HEK293 (cell line): Measurements from ENCODE around the gene MPC2.
A peak's percentile ranks its signal among the peaks of the same experiment; 100 is the strongest.

ENCODE experiments used
- IKZF3 ChIP-seq: fragments of 450-650 bp; IDR thresholded peaks from 2 replicates; pipeline ENCODE4 v1.5.0; 2018; ENCODE audit warnings: missing biosample characterization, mild to moderate bottlenecking, missing genetic modification characterization, moderate library complexity
- INSM2 ChIP-seq: fragments of 450-650 bp; formaldehyde crosslinking; IDR thresholded peaks from 2 replicates; pipeline ENCODE4 v1.5.1; 2016; ENCODE audit warnings: missing biosample characterization, missing genetic modification characterization
- REPIN1 ChIP-seq: fragments of 450-650 bp; formaldehyde crosslinking; IDR thresholded peaks from 2 replicates; pipeline ENCODE4 v1.5.1; 2017; ENCODE audit warnings: missing biosample characterization, missing genetic modification characterization, low read depth
- YY1 ChIP-seq: fragments of 450-650 bp; formaldehyde crosslinking; IDR thresholded peaks from 2 replicates; pipeline ENCODE4 v1.5.1; 2018; ENCODE audit warnings: missing biosample characterization, missing genetic modification characterization
- ZBTB1 ChIP-seq: fragments of 450-650 bp; formaldehyde crosslinking; IDR thresholded peaks from 2 replicates; pipeline ENCODE4 v1.5.1; 2016; ENCODE audit warnings: missing biosample characterization, missing genetic modification characterization
- ZBTB20 ChIP-seq: fragments of 450-650 bp; formaldehyde crosslinking; IDR thresholded peaks from 2 replicates; pipeline ENCODE4 v1.5.1; 2016; ENCODE audit warnings: missing biosample characterization, missing genetic modification characterization
- ZNF112 ChIP-seq: fragments of 450-650 bp; formaldehyde crosslinking; IDR thresholded peaks from 2 replicates; pipeline ENCODE4 v1.5.0; 2017; ENCODE audit warnings: missing biosample characterization, missing genetic modification characterization
- ZNF202 ChIP-seq: fragments of 450-650 bp; formaldehyde crosslinking; IDR thresholded peaks from 2 replicates; pipeline ENCODE4 v1.5.1; 2016; ENCODE audit warnings: missing biosample characterization, missing genetic modification characterization, borderline replicate concordance
- ZNF274 ChIP-seq, 2 experiments: fragments of 200-500 bp in 1 of 2; fragments of 450-650 bp in 1 of 2; sonication (Bioruptor generic) in 1 of 2; formaldehyde crosslinking in 1 of 2; IDR thresholded peaks; 2 replicates each; pipeline versions ENCODE4 v1.5.1 to v1.6.1; 2014 to 2016; ENCODE audit warnings: borderline replicate concordance in 1 of 2, inconsistent platforms in 1 of 2, low read length in 1 of 2, missing biosample characterization in 1 of 2, missing genetic modification characterization in 1 of 2
- ZNF292 ChIP-seq: fragments of 450-650 bp; formaldehyde crosslinking; IDR thresholded peaks from 2 replicates; pipeline ENCODE4 v1.5.1; 2016; ENCODE audit warnings: low read depth, missing biosample characterization, missing genetic modification characterization, borderline replicate concordance
- ZNF366 ChIP-seq: fragments of 450-650 bp; formaldehyde crosslinking; conservative IDR thresholded peaks from 2 replicates; pipeline ENCODE4 v1.5.1; 2016; ENCODE audit warnings: missing biosample characterization, missing genetic modification characterization
- ZNF510 ChIP-seq: fragments of 450-650 bp; formaldehyde crosslinking; IDR thresholded peaks from 2 replicates; pipeline ENCODE4 v1.5.1; 2018; ENCODE audit warnings: mild to moderate bottlenecking, missing genetic modification characterization, missing biosample characterization; ENCODE audit not compliant: insufficient replicate concordance
- ZNF555 ChIP-seq: fragments of 450-650 bp; formaldehyde crosslinking; conservative IDR thresholded peaks from 2 replicates; pipeline ENCODE4 v1.5.1; 2017; ENCODE audit warnings: missing biosample characterization, mild to moderate bottlenecking, missing genetic modification characterization, inconsistent platforms
- ZNF561 ChIP-seq: fragments of 450-650 bp; IDR thresholded peaks from 2 replicates; pipeline ENCODE4 v1.5.1; 2018; ENCODE audit warnings: missing biosample characterization, missing genetic modification characterization, borderline replicate concordance
- ZNF596 ChIP-seq: fragments of 450-650 bp; IDR thresholded peaks from 2 replicates; pipeline ENCODE4 v1.5.0; 2018; ENCODE audit warnings: missing biosample characterization, mild to moderate bottlenecking, missing genetic modification characterization, moderate library complexity
- ZNF600 ChIP-seq: fragments of 450-650 bp; formaldehyde crosslinking; IDR thresholded peaks from 2 replicates; pipeline ENCODE4 v1.5.1; 2016; ENCODE audit warnings: missing biosample characterization, missing genetic modification characterization
- ZNF830 ChIP-seq: fragments of 450-650 bp; IDR thresholded peaks from 2 replicates; pipeline ENCODE4 v1.5.0; 2018; ENCODE audit warnings: missing biosample characterization, missing genetic modification characterization, low read depth, mild to moderate bottlenecking, moderate library complexity
- ZSCAN4 ChIP-seq: fragments of 450-650 bp; formaldehyde crosslinking; IDR thresholded peaks from 2 replicates; pipeline ENCODE4 v1.5.1; 2017; ENCODE audit warnings: missing biosample characterization, missing genetic modification characterization
- TF ChIP-seq, protein P1 (sequence below): fragments of 450-650 bp; IDR thresholded peaks from 2 replicates; pipeline ENCODE4 v1.5.1; 2018; ENCODE audit warnings: missing biosample characterization, missing genetic modification characterization
- TF ChIP-seq, protein P2 (sequence below): fragments of 450-650 bp; formaldehyde crosslinking; IDR thresholded peaks from 2 replicates; pipeline ENCODE4 v1.5.1; 2017; ENCODE audit warnings: missing biosample characterization, mild to moderate bottlenecking, missing genetic modification characterization, moderate library complexity
- TF ChIP-seq, protein P3 (sequence below): fragments of 450-650 bp; formaldehyde crosslinking; IDR thresholded peaks from 2 replicates; pipeline ENCODE4 v1.5.1; 2017; ENCODE audit warnings: missing biosample characterization, missing genetic modification characterization
- TF ChIP-seq, protein P4 (sequence below): fragments of 450-650 bp; formaldehyde crosslinking; IDR thresholded peaks from 2 replicates; pipeline ENCODE4 v1.5.1; 2016; ENCODE audit warnings: missing biosample characterization, missing genetic modification characterization
- TF ChIP-seq, protein P5 (sequence below): fragments of 450-650 bp; formaldehyde crosslinking; IDR thresholded peaks from 2 replicates; pipeline ENCODE4 v1.5.1; 2017; ENCODE audit warnings: missing biosample characterization, missing genetic modification characterization

MPC2 gene

DNA sequence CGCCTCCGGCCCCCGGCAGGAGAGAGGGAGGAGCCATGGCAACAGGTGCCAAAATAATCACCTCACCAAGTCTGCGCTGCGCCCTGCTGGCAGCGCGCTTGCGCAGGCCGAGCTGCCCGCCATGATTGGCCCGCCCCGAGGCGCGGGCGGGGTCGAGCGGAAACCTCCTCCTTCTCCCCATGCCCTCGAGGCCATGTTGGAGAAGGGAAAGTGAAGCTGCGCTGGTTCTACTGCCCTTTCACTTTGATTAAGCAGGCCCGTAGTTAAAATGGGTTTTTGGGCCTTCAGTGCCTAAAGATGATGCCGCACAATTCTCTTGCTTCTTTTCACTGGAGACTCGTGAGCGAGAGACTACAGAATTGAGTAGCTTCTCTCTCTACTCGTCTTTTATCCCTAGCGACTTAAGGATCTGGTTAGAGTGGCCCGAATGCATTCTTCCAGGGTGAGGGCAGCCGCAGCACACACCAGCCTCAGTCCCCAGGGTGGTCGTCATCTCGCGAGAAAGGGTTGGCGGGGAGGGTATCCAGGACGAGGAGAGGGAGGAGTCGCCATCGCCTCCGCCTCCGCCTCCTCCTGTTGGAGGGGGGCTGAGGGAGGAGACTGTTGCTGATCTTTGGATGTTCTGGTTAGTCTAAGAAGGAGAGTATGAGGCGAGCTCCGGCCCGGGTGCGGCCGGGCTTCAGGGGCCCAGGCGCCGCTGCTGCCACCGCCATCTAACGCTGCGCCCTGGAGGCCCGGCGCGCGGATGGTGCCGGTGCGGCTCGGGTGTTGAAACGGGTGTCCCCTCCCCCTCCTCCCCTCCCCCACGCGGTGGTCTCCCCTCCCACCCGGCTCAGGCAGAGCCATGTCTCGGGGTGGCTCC is 573 bp downstream of the MPC2 start, which contains the start of gene DCAF6 (continued):
- TF ChIP-seq, protein P1, sequence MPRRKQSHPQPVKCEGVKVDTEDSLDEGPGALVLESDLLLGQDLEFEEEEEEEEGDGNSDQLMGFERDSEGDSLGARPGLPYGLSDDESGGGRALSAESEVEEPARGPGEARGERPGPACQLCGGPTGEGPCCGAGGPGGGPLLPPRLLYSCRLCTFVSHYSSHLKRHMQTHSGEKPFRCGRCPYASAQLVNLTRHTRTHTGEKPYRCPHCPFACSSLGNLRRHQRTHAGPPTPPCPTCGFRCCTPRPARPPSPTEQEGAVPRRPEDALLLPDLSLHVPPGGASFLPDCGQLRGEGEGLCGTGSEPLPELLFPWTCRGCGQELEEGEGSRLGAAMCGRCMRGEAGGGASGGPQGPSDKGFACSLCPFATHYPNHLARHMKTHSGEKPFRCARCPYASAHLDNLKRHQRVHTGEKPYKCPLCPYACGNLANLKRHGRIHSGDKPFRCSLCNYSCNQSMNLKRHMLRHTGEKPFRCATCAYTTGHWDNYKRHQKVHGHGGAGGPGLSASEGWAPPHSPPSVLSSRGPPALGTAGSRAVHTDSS (tag by site-specific recombination): no peak
- TF ChIP-seq ZNF600 (tag by site-specific recombination) (peak; percentile 89), ZNF274 (IDR thresholded peaks at IDR 0.05; ENCODE audit: low read length) (no peak), ZNF274 (tag by site-specific recombination; IDR thresholded peaks at IDR 0.05; ENCODE audit: borderline replicate concordance) (no peak), ZSCAN4 (tag by site-specific recombination) (no peak), ZNF555 (no peak), IKZF3 (tag by site-specific recombination) (0 out of 2 replicates have a peak, but pooled peaks have one; percentile 33), INSM2 (tag by site-specific recombination) (peak; percentile 72), ZNF292 (tag by site-specific recombination) (no peak), YY1 (tag by site-specific recombination) (peak; percentile 99), ZNF510 (tag by site-specific recombination) (no peak), ZNF366 (tag by site-specific recombination) (peak; percentile 95), ZNF112 (tag by site-specific recombination) (no peak), REPIN1 (tag by site-specific recombination) (no peak), ZNF561 (tag by site-specific recombination) (no peak; the same call in 1 of the 2 replicates), ZNF596 (tag by site-specific recombination) (0 out of 2 replicates have a peak, but pooled peaks have one; percentile 29), ZNF830 (tag by site-specific recombination) (no peak), ZNF202 (tag by site-specific recombination) (no peak), ZBTB1 (tag by site-specific recombination) (no peak), ZBTB20 (peak; percentile 75; the same call in 1 of the 2 replicates)
- TF ChIP-seq, protein P2, sequence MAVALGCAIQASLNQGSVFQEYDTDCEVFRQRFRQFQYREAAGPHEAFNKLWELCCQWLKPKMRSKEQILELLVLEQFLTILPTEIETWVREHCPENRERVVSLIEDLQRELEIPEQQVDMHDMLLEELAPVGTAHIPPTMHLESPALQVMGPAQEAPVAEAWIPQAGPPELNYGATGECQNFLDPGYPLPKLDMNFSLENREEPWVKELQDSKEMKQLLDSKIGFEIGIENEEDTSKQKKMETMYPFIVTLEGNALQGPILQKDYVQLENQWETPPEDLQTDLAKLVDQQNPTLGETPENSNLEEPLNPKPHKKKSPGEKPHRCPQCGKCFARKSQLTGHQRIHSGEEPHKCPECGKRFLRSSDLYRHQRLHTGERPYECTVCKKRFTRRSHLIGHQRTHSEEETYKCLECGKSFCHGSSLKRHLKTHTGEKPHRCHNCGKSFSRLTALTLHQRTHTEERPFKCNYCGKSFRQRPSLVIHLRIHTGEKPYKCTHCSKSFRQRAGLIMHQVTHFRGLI: no peak
- TF ChIP-seq, protein P3, sequence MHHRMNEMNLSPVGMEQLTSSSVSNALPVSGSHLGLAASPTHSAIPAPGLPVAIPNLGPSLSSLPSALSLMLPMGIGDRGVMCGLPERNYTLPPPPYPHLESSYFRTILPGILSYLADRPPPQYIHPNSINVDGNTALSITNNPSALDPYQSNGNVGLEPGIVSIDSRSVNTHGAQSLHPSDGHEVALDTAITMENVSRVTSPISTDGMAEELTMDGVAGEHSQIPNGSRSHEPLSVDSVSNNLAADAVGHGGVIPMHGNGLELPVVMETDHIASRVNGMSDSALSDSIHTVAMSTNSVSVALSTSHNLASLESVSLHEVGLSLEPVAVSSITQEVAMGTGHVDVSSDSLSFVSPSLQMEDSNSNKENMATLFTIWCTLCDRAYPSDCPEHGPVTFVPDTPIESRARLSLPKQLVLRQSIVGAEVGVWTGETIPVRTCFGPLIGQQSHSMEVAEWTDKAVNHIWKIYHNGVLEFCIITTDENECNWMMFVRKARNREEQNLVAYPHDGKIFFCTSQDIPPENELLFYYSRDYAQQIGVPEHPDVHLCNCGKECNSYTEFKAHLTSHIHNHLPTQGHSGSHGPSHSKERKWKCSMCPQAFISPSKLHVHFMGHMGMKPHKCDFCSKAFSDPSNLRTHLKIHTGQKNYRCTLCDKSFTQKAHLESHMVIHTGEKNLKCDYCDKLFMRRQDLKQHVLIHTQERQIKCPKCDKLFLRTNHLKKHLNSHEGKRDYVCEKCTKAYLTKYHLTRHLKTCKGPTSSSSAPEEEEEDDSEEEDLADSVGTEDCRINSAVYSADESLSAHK (tag by site-specific recombination): no peak; the same call in 1 of the 2 replicates
- TF ChIP-seq, protein P4, sequence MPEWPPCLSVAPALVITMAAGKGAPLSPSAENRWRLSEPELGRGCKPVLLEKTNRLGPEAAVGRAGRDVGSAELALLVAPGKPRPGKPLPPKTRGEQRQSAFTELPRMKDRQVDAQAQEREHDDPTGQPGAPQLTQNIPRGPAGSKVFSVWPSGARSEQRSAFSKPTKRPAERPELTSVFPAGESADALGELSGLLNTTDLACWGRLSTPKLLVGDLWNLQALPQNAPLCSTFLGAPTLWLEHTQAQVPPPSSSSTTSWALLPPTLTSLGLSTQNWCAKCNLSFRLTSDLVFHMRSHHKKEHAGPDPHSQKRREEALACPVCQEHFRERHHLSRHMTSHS: no peak
- TF ChIP-seq, protein P5, sequence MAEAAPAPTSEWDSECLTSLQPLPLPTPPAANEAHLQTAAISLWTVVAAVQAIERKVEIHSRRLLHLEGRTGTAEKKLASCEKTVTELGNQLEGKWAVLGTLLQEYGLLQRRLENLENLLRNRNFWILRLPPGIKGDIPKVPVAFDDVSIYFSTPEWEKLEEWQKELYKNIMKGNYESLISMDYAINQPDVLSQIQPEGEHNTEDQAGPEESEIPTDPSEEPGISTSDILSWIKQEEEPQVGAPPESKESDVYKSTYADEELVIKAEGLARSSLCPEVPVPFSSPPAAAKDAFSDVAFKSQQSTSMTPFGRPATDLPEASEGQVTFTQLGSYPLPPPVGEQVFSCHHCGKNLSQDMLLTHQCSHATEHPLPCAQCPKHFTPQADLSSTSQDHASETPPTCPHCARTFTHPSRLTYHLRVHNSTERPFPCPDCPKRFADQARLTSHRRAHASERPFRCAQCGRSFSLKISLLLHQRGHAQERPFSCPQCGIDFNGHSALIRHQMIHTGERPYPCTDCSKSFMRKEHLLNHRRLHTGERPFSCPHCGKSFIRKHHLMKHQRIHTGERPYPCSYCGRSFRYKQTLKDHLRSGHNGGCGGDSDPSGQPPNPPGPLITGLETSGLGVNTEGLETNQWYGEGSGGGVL (tag by site-specific recombination): peak; percentile 79
